HG02623 (cell line): Measurements from ENCODE around the gene KIF16B.

Experiments used
- ATAC-seq: cut with Tn5 transposase; IDR thresholded peaks from one replicate; pipeline ENCODE4 v1.9.1; 2021; ENCODE audit warnings: moderate library complexity; ENCODE audit not compliant: unreplicated experiment

The KIF16B gene, protein sequence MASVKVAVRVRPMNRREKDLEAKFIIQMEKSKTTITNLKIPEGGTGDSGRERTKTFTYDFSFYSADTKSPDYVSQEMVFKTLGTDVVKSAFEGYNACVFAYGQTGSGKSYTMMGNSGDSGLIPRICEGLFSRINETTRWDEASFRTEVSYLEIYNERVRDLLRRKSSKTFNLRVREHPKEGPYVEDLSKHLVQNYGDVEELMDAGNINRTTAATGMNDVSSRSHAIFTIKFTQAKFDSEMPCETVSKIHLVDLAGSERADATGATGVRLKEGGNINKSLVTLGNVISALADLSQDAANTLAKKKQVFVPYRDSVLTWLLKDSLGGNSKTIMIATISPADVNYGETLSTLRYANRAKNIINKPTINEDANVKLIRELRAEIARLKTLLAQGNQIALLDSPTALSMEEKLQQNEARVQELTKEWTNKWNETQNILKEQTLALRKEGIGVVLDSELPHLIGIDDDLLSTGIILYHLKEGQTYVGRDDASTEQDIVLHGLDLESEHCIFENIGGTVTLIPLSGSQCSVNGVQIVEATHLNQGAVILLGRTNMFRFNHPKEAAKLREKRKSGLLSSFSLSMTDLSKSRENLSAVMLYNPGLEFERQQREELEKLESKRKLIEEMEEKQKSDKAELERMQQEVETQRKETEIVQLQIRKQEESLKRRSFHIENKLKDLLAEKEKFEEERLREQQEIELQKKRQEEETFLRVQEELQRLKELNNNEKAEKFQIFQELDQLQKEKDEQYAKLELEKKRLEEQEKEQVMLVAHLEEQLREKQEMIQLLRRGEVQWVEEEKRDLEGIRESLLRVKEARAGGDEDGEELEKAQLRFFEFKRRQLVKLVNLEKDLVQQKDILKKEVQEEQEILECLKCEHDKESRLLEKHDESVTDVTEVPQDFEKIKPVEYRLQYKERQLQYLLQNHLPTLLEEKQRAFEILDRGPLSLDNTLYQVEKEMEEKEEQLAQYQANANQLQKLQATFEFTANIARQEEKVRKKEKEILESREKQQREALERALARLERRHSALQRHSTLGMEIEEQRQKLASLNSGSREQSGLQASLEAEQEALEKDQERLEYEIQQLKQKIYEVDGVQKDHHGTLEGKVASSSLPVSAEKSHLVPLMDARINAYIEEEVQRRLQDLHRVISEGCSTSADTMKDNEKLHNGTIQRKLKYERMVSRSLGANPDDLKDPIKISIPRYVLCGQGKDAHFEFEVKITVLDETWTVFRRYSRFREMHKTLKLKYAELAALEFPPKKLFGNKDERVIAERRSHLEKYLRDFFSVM (N-terminal part only)

GRCh38 chr20:16573001-16573965 is at the start of gene KIF16B:
Gene KIF16B (minus strand): TSS chr20:16573448. CDS start chr20:16573275, 173 bp downstream.
- peak; percentile 83 for ATAC-seq

- ATAC-seq: no peak
These were observed 49.3 kb upstream of the KIF16B start for GRCh38 chr20:16622501-16622900.

DNA sequence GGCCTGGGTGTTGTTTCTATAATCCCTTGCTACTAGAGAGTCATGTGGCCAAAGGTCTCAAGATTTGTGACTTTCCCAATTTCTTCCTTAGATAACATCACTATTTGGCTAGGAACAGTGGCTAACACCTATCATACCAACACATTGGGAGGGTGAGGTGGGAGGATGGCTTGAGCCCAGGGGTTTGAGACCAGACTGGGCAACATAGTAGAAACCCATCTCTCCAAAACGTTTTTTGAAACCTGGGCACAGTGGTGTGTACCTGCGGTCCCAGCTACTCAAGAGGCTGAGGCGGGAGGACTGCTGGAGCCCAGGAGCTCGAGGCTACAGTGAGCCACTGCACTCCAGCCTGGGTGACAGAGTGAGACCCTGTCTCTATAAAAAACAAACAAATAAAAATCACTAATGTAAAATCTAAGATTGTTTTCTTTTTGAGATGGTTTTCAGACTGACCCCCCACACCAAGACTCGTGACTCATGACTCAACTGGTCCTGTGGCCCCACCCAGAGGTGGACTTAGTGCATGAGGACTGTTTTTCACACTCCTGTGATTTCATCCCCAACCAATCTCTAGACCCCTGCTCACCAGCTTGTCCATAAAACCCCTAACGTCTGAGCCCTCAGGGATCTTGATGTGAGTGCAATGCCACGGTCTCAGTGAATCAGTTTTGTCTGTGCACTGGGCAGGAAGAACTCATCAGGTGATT is 48.3 kb upstream of the KIF16B start:
- ATAC-seq: no peak

DNA sequence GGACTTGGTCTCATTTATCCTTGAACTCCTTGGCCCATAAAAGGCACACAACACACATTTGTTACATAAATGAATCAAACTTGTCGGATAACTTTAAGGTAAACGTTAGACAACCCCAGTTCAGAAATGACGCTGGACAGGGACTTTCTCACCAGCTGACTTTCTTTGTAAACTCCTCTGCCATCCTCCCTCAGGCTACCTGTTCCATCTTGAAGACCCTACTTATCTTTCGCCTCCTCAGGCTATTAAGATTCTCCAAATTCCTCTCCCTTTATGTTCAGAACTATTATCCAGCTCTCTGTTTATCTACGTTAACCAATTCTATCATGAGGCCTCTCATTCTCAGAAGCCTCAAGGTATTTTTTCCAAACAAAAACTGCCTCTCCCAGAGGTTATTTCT is 47.7 kb upstream of the KIF16B start:
- no peak for ATAC-seq

DNA sequence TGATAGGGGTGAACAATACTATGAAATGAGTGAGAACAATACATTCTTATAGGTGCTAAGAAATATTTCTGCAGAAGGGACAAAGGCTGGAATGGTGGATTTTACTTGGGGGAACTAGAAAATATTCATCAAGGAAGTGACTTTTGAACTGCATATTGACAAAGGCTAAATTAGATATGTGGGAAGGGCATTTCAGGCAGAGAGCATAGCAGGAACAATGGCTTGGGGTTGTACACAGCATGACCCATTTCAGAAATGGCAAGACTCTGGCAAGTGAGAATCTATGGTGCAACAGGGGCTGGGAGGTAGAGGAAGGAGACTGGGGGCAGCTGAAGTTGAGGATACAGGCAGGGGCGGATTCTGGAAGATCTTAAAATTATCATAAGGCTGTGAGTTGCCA is 46.7 kb upstream of the KIF16B start:
- no peak for ATAC-seq

DNA sequence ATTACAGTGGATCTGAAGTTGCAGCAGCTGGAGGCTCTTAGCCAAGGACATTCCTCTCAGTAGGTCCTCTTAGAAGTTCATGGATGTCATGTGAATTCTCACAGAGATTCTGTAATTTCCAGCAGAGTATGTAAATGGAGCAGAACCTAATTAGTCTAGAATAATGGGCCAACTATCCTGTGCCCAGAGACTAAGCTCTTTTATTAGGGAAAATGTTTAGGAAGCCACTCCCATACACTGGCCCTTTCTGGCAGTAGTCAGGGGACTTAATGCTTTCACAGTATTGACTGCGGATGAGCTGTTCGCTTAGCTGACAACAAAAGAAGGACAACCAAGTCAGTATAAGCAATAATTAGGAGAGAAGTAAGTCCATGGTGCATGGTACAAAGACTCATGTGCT is 43.8 kb upstream of the KIF16B start:
- ATAC-seq: no peak

DNA sequence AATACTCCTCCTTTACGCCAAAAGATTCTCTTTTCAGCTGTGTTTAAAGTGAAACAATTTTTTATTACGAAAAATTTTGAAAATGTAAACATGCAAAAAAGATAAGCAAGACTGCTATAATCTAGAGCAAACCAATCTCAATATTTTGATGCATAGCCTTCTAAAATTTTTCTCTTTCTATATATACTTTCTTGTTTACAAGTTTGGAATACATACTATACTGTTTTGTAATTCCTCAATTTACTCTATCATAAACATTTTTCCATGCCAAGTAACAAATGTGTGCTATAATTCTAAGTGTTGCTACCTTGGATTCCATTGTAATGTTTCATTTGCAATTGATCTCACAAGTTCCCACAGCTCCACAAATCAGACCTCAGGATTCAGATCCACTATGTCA is 43.1 kb upstream of the KIF16B start:
- ATAC-seq: no peak

DNA sequence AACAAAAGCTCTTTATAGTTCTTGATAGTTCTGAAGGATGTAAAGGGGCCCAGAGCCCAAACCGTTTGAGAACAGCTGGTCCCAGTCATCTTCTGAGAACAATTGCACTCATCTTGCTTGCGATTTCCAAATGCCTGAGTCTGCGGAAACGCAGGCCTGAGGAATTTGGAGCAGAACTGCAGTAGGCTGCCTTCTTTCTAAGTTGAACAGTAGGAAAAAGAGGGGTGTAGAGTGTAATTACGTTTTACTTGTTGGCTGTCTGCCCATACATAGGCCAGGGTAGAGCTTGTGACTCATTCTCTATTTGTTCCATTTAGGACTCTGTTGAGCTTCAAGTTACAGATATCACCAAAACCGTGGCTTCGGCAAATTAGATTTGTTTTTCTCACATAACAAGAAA is 42.0 kb upstream of the KIF16B start:
- ATAC-seq: no peak

GRCh38 chr20:16613954-16614353 is 40.7 kb upstream of the KIF16B start:
- ATAC-seq: no peak

- ATAC-seq: no peak
These were observed 39.5 kb upstream of the KIF16B start for GRCh38 chr20:16612706-16613105.

DNA sequence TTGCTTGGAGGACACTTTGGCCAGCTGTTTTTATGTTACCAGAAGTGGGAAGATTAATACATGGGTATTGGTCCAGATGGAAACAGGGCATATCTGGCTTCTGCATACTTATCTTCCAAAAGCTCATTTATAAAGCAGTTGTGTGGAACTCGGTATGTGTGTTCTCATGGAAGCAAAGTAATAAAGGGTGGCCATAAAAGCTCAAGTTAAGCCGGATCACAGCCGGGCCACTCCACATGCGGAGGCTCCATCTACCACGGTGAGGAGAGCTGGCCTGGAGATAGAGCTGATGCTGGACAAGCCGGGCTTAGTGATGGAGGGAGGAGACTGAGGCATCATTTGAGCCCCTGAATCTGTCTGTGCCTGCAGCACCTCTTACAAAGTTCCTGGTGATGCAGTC is 38.6 kb upstream of the KIF16B start:
- no peak for ATAC-seq

- ATAC-seq: no peak
These were observed 35.8 kb upstream of the KIF16B start for GRCh38 chr20:16609066-16609465.

GRCh38 chr20:16608277-16608650 is 35.0 kb upstream of the KIF16B start:
- no peak for ATAC-seq

DNA sequence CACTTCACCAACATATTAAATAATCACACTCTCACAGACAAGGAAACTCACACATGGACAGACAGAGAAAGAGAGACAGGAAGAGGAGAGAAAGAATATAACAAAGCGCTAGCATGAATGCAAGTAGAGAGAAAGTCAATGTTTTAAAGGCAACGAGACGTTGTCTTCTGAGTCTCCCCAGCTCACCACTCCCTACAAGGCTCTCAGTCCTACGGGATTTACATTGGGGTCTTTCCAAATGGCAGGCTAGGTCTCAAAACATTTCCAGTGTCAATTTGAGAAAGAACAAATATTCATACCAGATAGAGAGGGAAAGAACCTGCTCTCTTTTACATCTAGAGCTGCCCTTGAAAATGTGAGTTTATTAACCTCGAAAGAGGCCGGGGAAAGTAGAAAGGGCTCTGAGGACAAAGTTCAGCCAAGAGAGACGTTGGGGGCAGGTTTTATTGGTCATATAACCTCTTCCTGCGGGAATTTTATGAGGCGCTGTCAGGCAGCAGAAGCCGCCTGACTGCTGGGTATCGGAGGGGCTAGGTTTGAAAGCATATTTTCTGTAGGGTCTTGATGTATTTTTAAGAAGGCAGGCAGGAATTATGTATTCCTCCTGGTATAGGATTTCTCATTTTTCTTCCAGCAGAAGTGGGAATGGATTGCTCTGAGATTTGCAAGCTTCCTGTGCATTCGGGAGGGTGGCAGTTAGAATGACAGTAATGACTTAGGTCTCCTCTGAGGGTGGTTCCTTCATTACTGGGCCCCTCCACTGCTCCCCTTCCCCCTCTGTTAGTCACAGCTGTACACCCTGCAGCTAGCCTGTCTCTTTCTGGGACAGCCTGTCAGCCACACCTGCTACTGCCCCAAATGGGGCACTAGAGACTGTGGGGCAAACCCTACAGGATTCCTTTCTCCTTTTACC is 34.4 kb upstream of the KIF16B start:
- no peak for ATAC-seq

DNA sequence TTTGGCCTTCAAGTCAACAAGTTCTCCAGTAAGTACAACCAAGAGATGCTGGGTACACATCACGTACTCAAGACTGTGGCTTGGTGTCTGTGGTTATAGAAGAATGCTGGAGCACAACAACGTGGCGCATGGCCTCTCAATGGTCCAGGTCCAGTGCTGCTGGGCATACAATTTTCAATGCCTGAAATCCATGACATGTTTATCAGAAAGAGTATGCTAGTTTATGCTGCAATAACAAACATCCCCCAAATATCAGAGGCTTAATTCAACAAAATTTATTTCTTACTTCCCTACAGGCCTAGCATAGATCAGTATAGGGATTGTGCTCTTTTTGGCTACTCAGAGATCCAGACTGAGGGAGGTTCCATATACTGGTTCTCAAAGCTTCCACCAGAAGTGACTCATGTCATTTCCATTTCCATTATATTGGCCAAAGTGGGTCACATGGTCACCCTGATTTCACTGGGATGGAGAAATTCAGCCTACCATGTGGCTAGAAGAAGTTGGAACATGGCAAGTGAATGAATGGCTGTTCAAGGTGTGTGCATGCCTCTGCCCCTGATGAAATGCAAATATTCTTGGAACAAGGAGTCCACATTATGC is 33.3 kb upstream of the KIF16B start:
- no peak for ATAC-seq

DNA sequence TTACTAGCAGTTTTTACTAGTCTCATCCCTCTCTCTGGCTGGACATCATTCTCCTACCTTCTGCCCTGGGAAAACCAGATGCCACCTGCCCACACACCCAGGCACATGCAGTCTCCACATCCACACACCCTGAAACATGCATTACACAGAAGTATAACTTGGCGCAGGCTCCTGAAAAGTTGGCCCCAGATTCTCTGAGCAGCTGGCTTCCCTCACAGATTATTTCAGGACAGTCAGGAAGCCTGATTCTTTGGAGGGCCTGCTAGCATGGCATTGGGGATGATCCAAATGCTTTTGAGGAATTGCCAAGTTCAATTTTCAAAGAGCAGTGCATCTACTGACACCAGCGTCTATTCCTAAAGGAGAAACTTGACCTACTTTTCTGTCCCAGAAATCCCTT is 27.8 kb upstream of the KIF16B start:
- ATAC-seq: no peak

DNA sequence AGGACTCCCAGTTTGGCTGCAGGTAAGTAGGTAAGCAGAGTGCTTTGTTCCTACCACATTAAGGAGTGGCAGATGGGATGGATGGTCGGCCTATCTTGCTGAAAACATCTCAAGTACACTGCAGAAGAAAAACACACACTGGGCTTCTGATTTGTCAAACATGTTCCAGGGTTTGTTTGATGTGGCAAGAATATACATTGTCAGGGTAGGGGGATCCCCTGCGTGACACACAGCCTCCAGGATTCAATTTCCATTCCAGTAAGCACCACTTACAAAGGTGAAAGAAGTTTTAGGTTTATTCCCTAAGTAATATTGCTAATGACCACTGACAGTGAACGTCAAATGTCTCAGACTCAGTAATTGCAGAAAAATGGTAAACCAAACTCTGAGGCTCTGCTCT is 26.0 kb upstream of the KIF16B start:
- no peak for ATAC-seq

DNA sequence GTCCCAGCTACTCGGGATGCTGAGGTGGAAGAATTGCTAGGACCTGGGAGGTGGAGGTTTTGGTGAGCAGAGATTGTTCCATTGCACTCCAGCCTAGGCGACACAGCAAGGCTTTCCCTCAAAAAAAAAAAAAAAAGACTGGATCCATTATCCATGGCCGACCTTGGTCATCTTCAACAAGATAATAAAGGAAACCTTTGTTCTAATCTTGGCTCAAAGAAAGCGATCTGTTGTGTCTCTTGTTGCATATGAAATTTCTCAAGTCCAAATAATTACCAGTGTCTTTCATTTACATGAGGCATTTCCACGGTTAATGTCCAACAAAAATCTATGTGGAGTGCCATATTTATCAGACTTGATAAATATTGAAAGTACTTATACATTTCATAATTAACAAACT is 23.7 kb upstream of the KIF16B start:
- no peak for ATAC-seq
